ENCODE data around the gene ASB4.

- TF ChIP-seq POLR2A (IDR thresholded peaks at IDR 0.05; ENCODE audit: low read length) (no peak), GATA1 (IDR thresholded peaks at IDR 0.05; ENCODE audit: low read depth, low read length) (no peak)
These were observed 8.1 kb downstream of the ASB4 start for GRCh38 chr7:95493844-95494243.
